HL-60 (cell line): ENCODE results near the gene ITGA3.
A peak's percentile ranks its signal among the peaks of the same experiment; 100 is the strongest.

Experiments used
- DNase-seq, 2 experiments: peaks; one replicate each; pipeline ENCODE4 v3.0.0-alpha.2; 2010 to 2020; ENCODE audit warnings: low read depth in 1 of 2, low spot score in 1 of 2
- H3K27ac ChIP-seq: fragments of 250-450 bp; sonication (Bioruptor Pico); replicated peaks from 2 replicates; pipeline ENCODE4 v1.5.1; 2020; ENCODE audit warnings: mild to moderate bottlenecking, moderate library complexity
- H3K27me3 ChIP-seq: fragments of 250-450 bp; sonication (Bioruptor Pico); 2 replicates; pipeline ENCODE4 v1.5.1; 2021; ENCODE audit warnings: mild to moderate bottlenecking, moderate library complexity; ENCODE audit not compliant: insufficient read depth, poor library complexity, severe bottlenecking
- H3K4me3 ChIP-seq: replicated peaks from 2 replicates; pipeline ENCODE4 v1.5.1; 2011; ENCODE audit warnings: mild to moderate bottlenecking, control low read depth, low read length; ENCODE audit not compliant: insufficient read depth
- CTCF ChIP-seq: IDR thresholded peaks from one replicate; pipeline ENCODE4 v1.5.1; 2011; ENCODE audit warnings: low read length, control low read depth, inconsistent platforms; ENCODE audit not compliant: insufficient read depth
- GABPA ChIP-seq: IDR thresholded peaks from 2 replicates; pipeline ENCODE4 v1.6.1; 2012; ENCODE audit warnings: low read depth
- POLR2AphosphoS5 ChIP-seq: IDR thresholded peaks from 2 replicates; pipeline ENCODE4 v1.6.1; 2012; ENCODE audit warnings: low read depth
- SPI1 ChIP-seq: IDR thresholded peaks from 2 replicates; pipeline ENCODE4 v1.6.1; 2012; ENCODE audit warnings: low read depth, mild to moderate bottlenecking, borderline replicate concordance
- TF ChIP-seq, protein P1 (sequence below): IDR thresholded peaks from 2 replicates; pipeline ENCODE4 v1.6.1; 2012; ENCODE audit warnings: low read depth; ENCODE audit not compliant: insufficient replicate concordance

The ITGA3 gene

GRCh38 chr17:50135316-50136095, 79.6 kb downstream of the ITGA3 start:
- no peak overlapping the region for H3K4me3 ChIP-seq
- H3K27me3 ChIP-seq, result peaks cover 7% of the 10 kb centered on the region
- TF ChIP-seq GABPA (no peak), CTCF (no peak), SPI1 (no peak), POLR2AphosphoS5 (peak; percentile 31; the same call in 1 of the 2 replicates)
- TF ChIP-seq, protein P1, sequence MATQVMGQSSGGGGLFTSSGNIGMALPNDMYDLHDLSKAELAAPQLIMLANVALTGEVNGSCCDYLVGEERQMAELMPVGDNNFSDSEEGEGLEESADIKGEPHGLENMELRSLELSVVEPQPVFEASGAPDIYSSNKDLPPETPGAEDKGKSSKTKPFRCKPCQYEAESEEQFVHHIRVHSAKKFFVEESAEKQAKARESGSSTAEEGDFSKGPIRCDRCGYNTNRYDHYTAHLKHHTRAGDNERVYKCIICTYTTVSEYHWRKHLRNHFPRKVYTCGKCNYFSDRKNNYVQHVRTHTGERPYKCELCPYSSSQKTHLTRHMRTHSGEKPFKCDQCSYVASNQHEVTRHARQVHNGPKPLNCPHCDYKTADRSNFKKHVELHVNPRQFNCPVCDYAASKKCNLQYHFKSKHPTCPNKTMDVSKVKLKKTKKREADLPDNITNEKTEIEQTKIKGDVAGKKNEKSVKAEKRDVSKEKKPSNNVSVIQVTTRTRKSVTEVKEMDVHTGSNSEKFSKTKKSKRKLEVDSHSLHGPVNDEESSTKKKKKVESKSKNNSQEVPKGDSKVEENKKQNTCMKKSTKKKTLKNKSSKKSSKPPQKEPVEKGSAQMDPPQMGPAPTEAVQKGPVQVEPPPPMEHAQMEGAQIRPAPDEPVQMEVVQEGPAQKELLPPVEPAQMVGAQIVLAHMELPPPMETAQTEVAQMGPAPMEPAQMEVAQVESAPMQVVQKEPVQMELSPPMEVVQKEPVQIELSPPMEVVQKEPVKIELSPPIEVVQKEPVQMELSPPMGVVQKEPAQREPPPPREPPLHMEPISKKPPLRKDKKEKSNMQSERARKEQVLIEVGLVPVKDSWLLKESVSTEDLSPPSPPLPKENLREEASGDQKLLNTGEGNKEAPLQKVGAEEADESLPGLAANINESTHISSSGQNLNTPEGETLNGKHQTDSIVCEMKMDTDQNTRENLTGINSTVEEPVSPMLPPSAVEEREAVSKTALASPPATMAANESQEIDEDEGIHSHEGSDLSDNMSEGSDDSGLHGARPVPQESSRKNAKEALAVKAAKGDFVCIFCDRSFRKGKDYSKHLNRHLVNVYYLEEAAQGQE, result no peak
- H3K27ac ChIP-seq, result no peak overlapping the region
- no peak for DNase-seq

GRCh38 chr17:50136096-50136687, 80.3 kb downstream of the ITGA3 start:
- no peak for TF ChIP-seq POLR2AphosphoS5
- no peak for DNase-seq
- no peak overlapping the region for H3K4me3 ChIP-seq
- peaks cover under 1% of the 10 kb centered on the region for H3K27me3 ChIP-seq
- H3K27ac ChIP-seq, result no peak overlapping the region

DNA sequence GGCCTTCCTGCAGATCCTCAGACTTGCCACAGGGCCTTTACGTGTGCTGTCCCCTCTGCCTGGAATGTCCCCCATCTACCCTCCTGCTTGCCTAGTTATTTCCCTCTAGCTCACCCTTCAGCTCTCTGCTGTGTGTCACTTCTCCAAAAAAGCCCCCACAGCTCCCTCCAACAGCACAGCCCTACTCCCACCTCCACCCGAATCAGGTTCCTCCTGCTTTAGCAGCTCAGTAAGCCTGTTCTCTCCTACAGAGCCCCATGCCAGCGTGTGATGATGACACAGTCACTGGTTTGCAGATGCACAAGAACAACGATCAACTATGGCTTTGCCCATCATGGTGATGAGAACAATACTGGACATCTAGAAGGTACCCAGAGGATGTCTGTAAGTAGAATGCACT, 81.1 kb downstream of the ITGA3 start:
- no peak for DNase-seq
- peak; percentile 16; the same call in 1 of the 2 replicates for TF ChIP-seq POLR2AphosphoS5
- no peak for TF ChIP-seq SPI1
- no peak overlapping the region for H3K27ac ChIP-seq
- no peaks in the 10 kb centered on the region for H3K27me3 ChIP-seq
- no peak overlapping the region for H3K4me3 ChIP-seq

DNA sequence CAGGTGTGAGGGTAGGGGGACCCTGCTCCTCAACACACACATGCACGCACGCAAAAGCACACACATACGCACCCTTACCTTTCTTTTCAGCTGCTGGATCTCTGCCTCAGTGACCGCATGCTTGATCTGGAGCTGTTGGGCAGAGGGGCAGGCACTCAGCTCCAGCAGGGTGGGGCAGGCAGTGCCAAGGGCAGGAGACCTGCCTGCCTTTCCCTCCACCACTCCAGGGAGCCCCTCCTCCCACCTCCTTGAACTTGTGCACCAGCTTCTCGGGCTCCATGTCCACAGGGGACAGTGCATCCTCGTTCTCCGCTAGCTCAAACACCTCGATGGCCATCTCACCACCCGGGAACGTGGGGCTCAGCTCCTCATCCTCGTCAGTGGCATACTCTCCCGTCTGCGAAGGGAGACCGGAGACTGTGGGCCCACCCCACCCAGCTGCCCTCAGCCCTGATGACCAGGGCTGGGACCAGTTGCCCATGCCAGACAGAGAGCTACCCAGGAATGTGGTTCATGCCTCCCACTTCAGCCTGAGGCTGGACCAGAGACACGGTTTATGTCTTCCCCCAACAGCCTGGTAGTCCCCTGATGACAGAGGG, 83.4 kb downstream of the ITGA3 start:
- Histone ChIP-seq H3K27ac (no peak overlapping the region), H3K4me3 (no peak overlapping the region), H3K27me3 (no peaks in the 10 kb centered on the region)
- TF ChIP-seq, protein P1, result no peak
- TF ChIP-seq SPI1, result no peak
- no peak for TF ChIP-seq GABPA
- TF ChIP-seq CTCF, result no peak
- no peak for TF ChIP-seq POLR2AphosphoS5
- DNase-seq, result no peak
